K562 (cell line): Measurements from ENCODE around the gene TRAPPC2L. TPM values are rescaled to one million over a fixed set of nuclear protein-coding genes. Genes with fewer than 3 reads are reported as not detected.

Experiments used
- ATAC-seq: fragments of 200-7000 bp; cut with Tn5 transposase; 3 replicates; pipeline ENCODE4 v1.9.1; 2020; ENCODE audit warnings: moderate library complexity
- BruUV-seq: library from RNA; stranded (reverse); fragments of 400-500 nt; replicated peaks from 2 replicates; lab custom pipeline; 2021; lab: Mats Ljungman, UMichigan
- CTCF ChIA-PET: fragments of 300-600 bp; formaldehyde crosslinking; extraction: SDS; loops from one replicate; lab custom pipeline; 2021; ENCODE audit warnings: low intra/inter-chr PET ratio; lab: Yijun Ruan, JAX
- POLR2A ChIA-PET: fragments of 300-600, 350-650 bp; sonication (Branson Sonifier 250); formaldehyde crosslinking; extraction: SDS; loops from one replicate; lab custom pipeline; 2021; ENCODE audit warnings: antibody characterized with exemption, inconsistent platforms; lab: Yijun Ruan, JAX
- DNase-seq, 4 experiments: peaks; one replicate each; pipeline versions ENCODE4 v3.0.0 to v3.0.0-alpha.2; 2011 to 2018; ENCODE audit warnings: low spot score in 3 of 4, mixed read lengths in 3 of 4; ENCODE audit errors: extremely low read depth in 1 of 4
- FAIRE-seq: peaks from 2 replicates; lab custom pipeline; 2011; peaks lifted over from hg19 to GRCh38; lab: Jason Lieb, UNC
- H2AFZ ChIP-seq: 2 replicates; pipeline ENCODE4 v1.6.0; 2011; ENCODE audit warnings: low read depth, low read length, control low read depth, inconsistent platforms
- H3K27ac ChIP-seq: fragments of 200-600 bp; 3 replicates; pipeline ENCODE4 v1.8.0; 2011; ENCODE audit warnings: low read depth, mild to moderate bottlenecking, control low read depth, inconsistent platforms, low read length, moderate library complexity, mixed read lengths; ENCODE audit errors: extremely low read depth
- H3K27me3 ChIP-seq, 2 experiments: fragments of 300-600 bp in 1 of 2; 2 replicates in 1 of 2; 3 replicates in 1 of 2; pipeline versions ENCODE4 v1.6.0 to v1.8.0; 2011; ENCODE audit warnings: inconsistent platforms in 2 of 2, low read length in 2 of 2, mild to moderate bottlenecking in 1 of 2, mixed read lengths in 1 of 2, moderate library complexity in 1 of 2; ENCODE audit not compliant: control insufficient read depth in 2 of 2, insufficient read depth in 2 of 2
- H3K36me3 ChIP-seq: fragments of 300-600 bp; 3 replicates; pipeline ENCODE4 v1.8.0; 2011; ENCODE audit warnings: mild to moderate bottlenecking, low read length, inconsistent platforms; ENCODE audit not compliant: control insufficient read depth, insufficient read depth
- H3K4me1 ChIP-seq, 2 experiments: fragments of 200-600 bp in 1 of 2; replicated peaks in 1 of 2; 2 replicates in 1 of 2; 3 replicates in 1 of 2; pipeline versions ENCODE4 v1.5.1 to v1.8.0; 2011; ENCODE audit warnings: inconsistent platforms in 2 of 2, low read length in 2 of 2, mild to moderate bottlenecking in 1 of 2, mixed read lengths in 1 of 2, moderate library complexity in 1 of 2; ENCODE audit not compliant: control insufficient read depth in 2 of 2, insufficient read depth in 2 of 2
- H3K4me2 ChIP-seq: 2 replicates; pipeline ENCODE4 v1.6.1; 2011; ENCODE audit warnings: low read length, control low read depth, inconsistent platforms, mixed read lengths; ENCODE audit not compliant: insufficient read depth
- H3K4me3 ChIP-seq: fragments of 200-600 bp; sonication (generic), shearing (Covaris generic); 2 replicates; pipeline ENCODE4 v1.5.1; 2016; ENCODE audit warnings: control low read depth, inconsistent platforms
- H3K79me2 ChIP-seq: fragments of 200-600 bp; 3 replicates; pipeline ENCODE4 v1.8.0; 2011; ENCODE audit warnings: low read length, inconsistent platforms; ENCODE audit not compliant: control insufficient read depth, insufficient read depth
- H3K9ac ChIP-seq, 2 experiments: 2 replicates each; pipeline versions ENCODE4 v1.6.0 to v1.6.1; 2011; ENCODE audit warnings: low read depth in 2 of 2, low read length in 2 of 2, control low read depth in 1 of 2, inconsistent platforms in 1 of 2, mild to moderate bottlenecking in 1 of 2, mixed read lengths in 1 of 2; ENCODE audit not compliant: insufficient read depth in 1 of 2
- H3K9me1 ChIP-seq: one replicate; pipeline ENCODE4 v1.6.0; 2011; ENCODE audit warnings: inconsistent platforms, mild to moderate bottlenecking, low read length, moderate library complexity; ENCODE audit not compliant: control insufficient read depth, insufficient read depth
- H3K9me3 ChIP-seq: replicated peaks from 2 replicates; pipeline ENCODE4 v1.5.1; 2011; ENCODE audit warnings: low read depth, low read length, inconsistent platforms; ENCODE audit not compliant: control insufficient read depth, insufficient read depth
- H4K20me1 ChIP-seq: replicated peaks from 2 replicates; pipeline ENCODE4 v1.6.1; 2011; ENCODE audit warnings: low read length, inconsistent platforms, mixed read lengths; ENCODE audit not compliant: control insufficient read depth, insufficient read depth
- AFF4 ChIP-seq: sonication (generic); formaldehyde crosslinking; IDR thresholded peaks from 2 replicates; pipeline ENCODE4 v1.8.0; 2023; ENCODE audit warnings: mild to moderate bottlenecking, missing genetic modification reagents
- CSDE1 ChIP-seq, 2 experiments: fragments of 450-650 bp; IDR thresholded peaks; 2 replicates each; pipeline ENCODE4 v1.6.1; 2016; ENCODE audit warnings: mild to moderate bottlenecking in 1 of 2
- EHMT2 ChIP-seq: fragments of 450-650 bp; IDR thresholded peaks from 2 replicates; pipeline ENCODE4 v1.6.1; 2018; ENCODE audit warnings: antibody characterized with exemption
- FOXJ3 ChIP-seq: sonication (generic); formaldehyde crosslinking; IDR thresholded peaks from 2 replicates; pipeline ENCODE4 v1.4.0; 2020; ENCODE audit warnings: mild to moderate bottlenecking, missing genetic modification reagents
- NFE2 ChIP-seq: IDR thresholded peaks from 2 replicates; pipeline ENCODE4 v1.6.1; 2014; ENCODE audit warnings: antibody characterized with exemption, low read depth
- NR2F6 ChIP-seq: fragments of 450-650 bp; formaldehyde crosslinking; IDR thresholded peaks from 2 replicates; pipeline ENCODE4 v1.4.0; 2020; ENCODE audit warnings: mild to moderate bottlenecking
- PKNOX1 ChIP-seq: fragments of 450-650 bp; IDR thresholded peaks from 2 replicates; pipeline ENCODE4 v1.6.1; 2016
- SRSF9 ChIP-seq: fragments of 200-400 bp; formaldehyde crosslinking; IDR thresholded peaks from 2 replicates; pipeline ENCODE4 v1.6.1; 2017; ENCODE audit warnings: low read depth, low read length, borderline replicate concordance
- TEAD1 ChIP-seq, 2 experiments: fragments of 450-650 bp in 1 of 2; sonication (generic) in 1 of 2; formaldehyde crosslinking; IDR thresholded peaks; 2 replicates each; pipeline versions ENCODE4 v1.4.0 to v1.8.0; 2020 to 2022; ENCODE audit warnings: mild to moderate bottlenecking in 2 of 2, missing genetic modification reagents in 1 of 2
- UBTF ChIP-seq, 2 experiments: IDR thresholded peaks; 2 replicates each; pipeline ENCODE4 v1.6.1; 2012; ENCODE audit warnings: improper control_type of control experiment in 2 of 2, low read depth in 2 of 2, low read length in 2 of 2, borderline replicate concordance in 1 of 2
- WGBS: fragments of 100-300 bp; shearing (Covaris generic); methylation state at CpG from one replicate; pipeline ENCODE4 v1.1.6; 2016; ENCODE audit warnings: low coverage, mixed read lengths; ENCODE audit not compliant: insufficient coverage; ENCODE audit errors: missing lambda C conversion rate; 5-methylcytosine and 5-hydroxymethylcytosine counted together
- in situ Hi-C: fragments of 300-500 bp; cut with MboI; formaldehyde crosslinking; loops from 4 replicates; pipeline ENCODE4 v1.15.0; 2018; ENCODE audit warnings: inconsistent platforms, mixed read lengths
- intact Hi-C: fragments of 100-400 bp; cut with micrococcal nuclease; formaldehyde crosslinking; loops from 2 replicates; pipeline ENCODE4 v1.14.2; 2022
- polyA plus RNA-seq, 8 experiments: library from polyadenylated mRNA; depleted of rRNA in 4 of 8; stranded (reverse) in 5 of 8; unstranded in 3 of 8; fragments of >200 nt; fragmentation: Nextera tagmentation in 2 of 8; fragmentation: Illumina TruSeq in 1 of 8; extraction: Ambion mirVana in 2 of 8; extraction: Trizol in 1 of 8; gene quantifications; 2 replicates each; pipeline versions ENCODE4 v1.2.1 to v1.2.3, GENCODE V29; 2011 to 2014; ENCODE audit warnings: inconsistent platforms in 1 of 8, missing spikeins in 1 of 8
- total RNA-seq, 7 experiments: library from RNA; depleted of rRNA in 6 of 7; stranded (reverse); fragments of >200 nt in 6 of 7; fragmentation: Illumina TruSeq in 2 of 7; extraction: Trizol in 2 of 7; gene quantifications; 2 replicates each; pipeline versions ENCODE4 v1.2.1 to v1.2.3, GENCODE V29; 2011 to 2021; ENCODE audit warnings: low replicate concordance in 1 of 7
- TF ChIP-seq, protein P1 (sequence below): fragments of 250-450 bp; sonication (Bioruptor Pico); IDR thresholded peaks from 2 replicates; pipeline ENCODE4 v1.8.0; 2022; ENCODE audit warnings: moderate library complexity, mild to moderate bottlenecking, inconsistent platforms

Gene TRAPPC2L
- total and polyA plus RNA-seq, 9 of the 15 experiments (the other 6 are each of a cell fraction or from before 2014, with no cell fraction given) = 60.4 to 398 (median 97.5) TPM

DNA sequence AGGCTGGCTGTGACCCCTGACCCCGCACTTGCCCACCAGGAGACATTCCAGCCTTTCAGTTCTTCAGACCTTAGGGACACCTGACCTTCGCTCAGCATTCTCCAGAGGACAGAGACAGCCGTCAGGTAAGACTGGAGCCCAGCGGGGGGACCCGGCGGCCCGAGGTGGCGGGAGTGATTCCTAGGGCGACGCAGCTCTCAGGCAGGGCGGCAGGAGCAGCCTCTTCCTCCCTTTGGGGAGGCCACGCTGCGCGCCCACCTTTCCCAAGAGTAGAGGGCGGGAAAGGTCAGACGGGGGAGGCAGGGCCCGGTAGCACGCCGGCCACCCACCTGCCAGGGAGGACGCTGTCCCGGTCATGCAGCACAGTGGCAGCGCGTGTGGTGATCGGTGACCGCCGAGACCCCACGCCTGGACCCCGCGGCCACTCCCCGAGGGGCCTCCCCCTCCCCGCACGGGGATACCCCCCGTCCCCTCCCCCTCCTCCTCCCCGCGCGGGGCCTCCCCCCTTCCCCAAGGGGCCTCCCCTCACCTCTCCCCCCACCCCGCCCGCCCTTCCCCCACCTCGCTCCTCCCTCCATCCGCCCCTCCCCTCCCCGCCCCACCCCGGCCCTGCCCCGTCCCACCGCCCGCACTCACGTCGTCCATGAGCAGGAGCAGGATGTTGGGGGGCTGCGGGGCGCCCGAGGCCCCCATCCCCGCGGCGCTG, 652 bp upstream of the TRAPPC2L start:
- Histone ChIP-seq H3K4me1 (peaks cover 8 to 45% of the 10 kb centered on the region in 2 experiments), H4K20me1 (no peaks in the 10 kb centered on the region; the same call in 1 of the 2 replicates), H3K27ac (peak overlapping the region; percentile 31; the same call in 1 of the 3 replicates), H3K4me2 (peak overlapping the region; percentile 76), H3K79me2 (peaks cover 23% of the 10 kb centered on the region), H3K9me1 (peaks cover 6% of the 10 kb centered on the region), H2AFZ (peak overlapping the region; percentile 72; the same call in 1 of the 2 replicates), H3K4me3 (peak overlapping the region; percentile 69), H3K36me3 (peaks cover 38% of the 10 kb centered on the region; the same call in 2 of the 3 replicates), H3K9me3 (no peaks in the 10 kb centered on the region), H3K9ac (peak overlapping the region; percentile 31 to 93; a peak in 3 of 4 replicates), H3K27me3 (no peaks in the 10 kb centered on the region)
- CTCF ChIA-PET = no interaction called here
- FAIRE-seq (no peak), DNase-seq (peak in 3 of 4 experiments; percentile 40 to 89 (median 89)), ATAC-seq (peak; percentile 5; the same call in 1 of the 3 replicates)
- intact Hi-C loops (loop anchor here (2.0 kb wide), 1 partner anchor 43 kb away; no protein-coding TSS in a partner anchor), in situ Hi-C loops (no loop called here)
- BruUV-seq = no TSS peak
- 15% methylated on average over 24 of the region's 53 CpGs for WGBS
- POLR2A ChIA-PET = interaction anchor here (0.6 to 0.9 kb wide), 5 partner anchors 9 to 311 kb away, joined by 3 to 4 read pairs (median 3); no protein-coding TSS in a partner anchor
- TF ChIP-seq AFF4 (CRISPR knock-in tag) = no peak
- TF ChIP-seq FOXJ3 (CRISPR knock-in tag) = no peak
- TF ChIP-seq UBTF (IDR thresholded peaks at IDR 0.05; ENCODE audit: borderline replicate concordance in 1 of 2, low read depth in 2 of 2, low read length in 2 of 2) = no peak
- no peak for TF ChIP-seq CSDE1 (IDR thresholded peaks at IDR 0.05)
- no peak for TF ChIP-seq PKNOX1
- no peak for TF ChIP-seq TEAD1 (CRISPR knock-in tag; IDR thresholded peaks at IDR 0.05)
- no peak for TF ChIP-seq EHMT2
- no peak for TF ChIP-seq NFE2
- TF ChIP-seq SRSF9 = no peak
- TF ChIP-seq, protein P1, sequence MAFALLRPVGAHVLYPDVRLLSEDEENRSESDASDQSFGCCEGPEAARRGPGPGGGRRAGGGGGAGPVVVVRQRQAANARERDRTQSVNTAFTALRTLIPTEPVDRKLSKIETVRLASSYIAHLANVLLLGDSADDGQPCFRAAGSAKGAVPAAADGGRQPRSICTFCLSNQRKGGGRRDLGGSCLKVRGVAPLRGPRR (CRISPR knock-in tag) = no peak
- TF ChIP-seq NR2F6 (CRISPR knock-in tag) = no peak
